Smooth muscle cell (in vitro differentiated cells): Measurements from ENCODE around the gene CDK5RAP1. TPM values are rescaled to one million over a fixed set of nuclear protein-coding genes. Genes with fewer than 3 reads are reported as not detected.

ENCODE experiments used
- DNase-seq: peaks from one replicate; lab custom pipeline; 2025; ENCODE audit not compliant: unreplicated experiment; lab: John Stamatoyannopoulos, UW
- H2AFZ ChIP-seq: fragments of 200-600 bp; sonication (generic); 2 replicates; pipeline ENCODE4 v1.6.0; 2016; ENCODE audit warnings: antibody characterized with exemption, low read depth, mild to moderate bottlenecking
- H3F3A ChIP-seq: fragments of 200-600 bp; sonication (generic); 2 replicates; pipeline ENCODE4 v1.6.0; 2017; ENCODE audit warnings: antibody characterized with exemption, low read depth
- H3K27ac ChIP-seq: fragments of 200-600 bp; sonication (generic); 2 replicates; pipeline ENCODE4 v1.5.1; 2016; ENCODE audit warnings: low read depth, mild to moderate bottlenecking
- H3K27me3 ChIP-seq: fragments of 200-600 bp; sonication (generic); 2 replicates; pipeline ENCODE4 v1.6.1; 2016; ENCODE audit warnings: low read depth, mild to moderate bottlenecking
- H3K36me3 ChIP-seq: fragments of 200-600 bp; sonication (generic); 2 replicates; pipeline ENCODE4 v1.5.1; 2016; ENCODE audit warnings: low read depth
- H3K4me1 ChIP-seq: fragments of 200-600 bp; sonication (generic); 2 replicates; pipeline ENCODE4 v1.5.1; 2016; ENCODE audit warnings: low read depth
- H3K4me2 ChIP-seq: fragments of 200-600 bp; sonication (generic); 2 replicates; pipeline ENCODE4 v1.6.0; 2016; ENCODE audit warnings: mild to moderate bottlenecking
- H3K4me3 ChIP-seq: fragments of 200-600 bp; sonication (generic); 2 replicates; pipeline ENCODE4 v1.5.1; 2016; ENCODE audit warnings: mild to moderate bottlenecking
- H3K79me2 ChIP-seq: fragments of 200-600 bp; sonication (generic); 2 replicates; pipeline ENCODE4 v1.6.0; 2016; ENCODE audit warnings: low read depth, mild to moderate bottlenecking
- H3K9ac ChIP-seq: fragments of 200-600 bp; sonication (generic); 2 replicates; pipeline ENCODE4 v1.6.0; 2016; ENCODE audit warnings: low read depth
- H3K9me3 ChIP-seq: fragments of 200-600 bp; sonication (generic); replicated peaks from 2 replicates; pipeline ENCODE4 v1.5.1; 2016; ENCODE audit warnings: low read depth
- H4K20me1 ChIP-seq: fragments of 200-600 bp; sonication (generic); 2 replicates; pipeline ENCODE4 v1.6.0; 2016; ENCODE audit warnings: low read depth
- WGBS: methylation state at CpG from one replicate; pipeline ENCODE4 v1.1.7; 2016; ENCODE audit warnings: low lambda C conversion rate; 5-methylcytosine and 5-hydroxymethylcytosine counted together
- polyA plus RNA-seq: library from polyadenylated mRNA; unstranded; fragments of >200 nt; fragmentation: Nextera tagmentation; extraction: Ambion mirVana; gene quantifications from 2 replicates; pipeline ENCODE4 v1.2.1, GENCODE V29; 2016
- total RNA-seq: library from RNA; depleted of rRNA; stranded (reverse); fragments of >200 nt; gene quantifications from 2 replicates; pipeline ENCODE4 v1.2.3, GENCODE V29; 2014
- TF ChIP-seq, protein P1 (sequence below): fragments of 200-600 bp; sonication (generic); IDR thresholded peaks from 2 replicates; pipeline ENCODE4 v1.5.1; 2017; ENCODE audit warnings: borderline replicate concordance, mild to moderate bottlenecking, antibody characterized with exemption; ENCODE audit not compliant: insufficient read depth, poor library complexity, severe bottlenecking

The CDK5RAP1 gene
- total and polyA plus RNA-seq, 2 experiments from 2014 or later, result 29.5 to 54.7 TPM

- H3K9me3 ChIP-seq, result no peaks in the 10 kb centered on the region
- H3F3A ChIP-seq, result no peaks in the 10 kb centered on the region
- H3K79me2 ChIP-seq, result no peaks in the 10 kb centered on the region
- H3K27ac ChIP-seq, result no peak overlapping the region
- H3K27me3 ChIP-seq, result peaks cover 19% of the 10 kb centered on the region
- no peak for DNase-seq
- H3K4me1 ChIP-seq, result no peaks in the 10 kb centered on the region
- no peaks in the 10 kb centered on the region for H3K36me3 ChIP-seq
- TF ChIP-seq, protein P1, sequence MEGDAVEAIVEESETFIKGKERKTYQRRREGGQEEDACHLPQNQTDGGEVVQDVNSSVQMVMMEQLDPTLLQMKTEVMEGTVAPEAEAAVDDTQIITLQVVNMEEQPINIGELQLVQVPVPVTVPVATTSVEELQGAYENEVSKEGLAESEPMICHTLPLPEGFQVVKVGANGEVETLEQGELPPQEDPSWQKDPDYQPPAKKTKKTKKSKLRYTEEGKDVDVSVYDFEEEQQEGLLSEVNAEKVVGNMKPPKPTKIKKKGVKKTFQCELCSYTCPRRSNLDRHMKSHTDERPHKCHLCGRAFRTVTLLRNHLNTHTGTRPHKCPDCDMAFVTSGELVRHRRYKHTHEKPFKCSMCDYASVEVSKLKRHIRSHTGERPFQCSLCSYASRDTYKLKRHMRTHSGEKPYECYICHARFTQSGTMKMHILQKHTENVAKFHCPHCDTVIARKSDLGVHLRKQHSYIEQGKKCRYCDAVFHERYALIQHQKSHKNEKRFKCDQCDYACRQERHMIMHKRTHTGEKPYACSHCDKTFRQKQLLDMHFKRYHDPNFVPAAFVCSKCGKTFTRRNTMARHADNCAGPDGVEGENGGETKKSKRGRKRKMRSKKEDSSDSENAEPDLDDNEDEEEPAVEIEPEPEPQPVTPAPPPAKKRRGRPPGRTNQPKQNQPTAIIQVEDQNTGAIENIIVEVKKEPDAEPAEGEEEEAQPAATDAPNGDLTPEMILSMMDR, result no peak
- no peak overlapping the region for H3K4me2 ChIP-seq
- H3K4me3 ChIP-seq, result no peak overlapping the region
- H3K9ac ChIP-seq, result no peak overlapping the region
- H2AFZ ChIP-seq, result no peak overlapping the region
- no peaks in the 10 kb centered on the region for H4K20me1 ChIP-seq
- 80% methylated on average over 7 of the region's 7 CpGs for WGBS
These were observed 67.7 kb downstream of the CDK5RAP1 start for GRCh38 chr20:33333616-33334015.

DNA sequence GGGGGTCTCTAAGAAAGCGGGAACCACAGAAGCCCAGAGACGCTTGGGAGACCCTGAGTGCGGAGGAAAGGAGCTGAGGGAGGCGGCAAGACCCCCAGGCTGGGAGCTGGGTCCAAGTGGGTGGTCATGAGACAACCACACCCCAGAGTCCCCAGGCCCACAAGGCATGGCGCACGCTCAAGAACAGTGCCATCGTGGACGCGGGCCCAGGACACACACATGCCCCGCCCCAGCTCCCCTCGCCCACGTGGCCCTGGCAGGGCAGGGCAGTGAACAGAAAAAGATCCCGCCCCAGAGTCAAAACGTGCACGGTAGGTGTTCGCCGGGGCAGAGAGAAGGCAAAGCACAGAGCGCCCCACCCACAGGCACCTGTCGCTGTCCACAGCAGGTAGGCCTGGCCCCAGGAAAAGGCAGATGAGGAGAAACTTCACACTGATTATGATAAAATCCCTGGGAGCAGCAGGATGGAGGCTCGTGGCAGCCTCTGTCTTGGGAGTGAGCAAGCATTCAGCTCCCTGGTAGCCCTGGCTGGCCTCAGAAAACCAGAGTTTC, 68.3 kb downstream of the CDK5RAP1 start:
- Histone ChIP-seq H3K27ac (no peak overlapping the region), H3K9ac (no peak overlapping the region), H2AFZ (no peak overlapping the region), H3K9me3 (no peaks in the 10 kb centered on the region), H3K4me1 (no peaks in the 10 kb centered on the region), H3K27me3 (peaks cover 21% of the 10 kb centered on the region), H3K36me3 (no peaks in the 10 kb centered on the region), H4K20me1 (no peaks in the 10 kb centered on the region), H3K4me3 (no peak overlapping the region), H3F3A (no peaks in the 10 kb centered on the region), H3K4me2 (no peak overlapping the region), H3K79me2 (no peaks in the 10 kb centered on the region)
- no peak for DNase-seq
- TF ChIP-seq, protein P1, result no peak
- 86% methylated on average over 20 of the region's 20 CpGs for WGBS

DNA sequence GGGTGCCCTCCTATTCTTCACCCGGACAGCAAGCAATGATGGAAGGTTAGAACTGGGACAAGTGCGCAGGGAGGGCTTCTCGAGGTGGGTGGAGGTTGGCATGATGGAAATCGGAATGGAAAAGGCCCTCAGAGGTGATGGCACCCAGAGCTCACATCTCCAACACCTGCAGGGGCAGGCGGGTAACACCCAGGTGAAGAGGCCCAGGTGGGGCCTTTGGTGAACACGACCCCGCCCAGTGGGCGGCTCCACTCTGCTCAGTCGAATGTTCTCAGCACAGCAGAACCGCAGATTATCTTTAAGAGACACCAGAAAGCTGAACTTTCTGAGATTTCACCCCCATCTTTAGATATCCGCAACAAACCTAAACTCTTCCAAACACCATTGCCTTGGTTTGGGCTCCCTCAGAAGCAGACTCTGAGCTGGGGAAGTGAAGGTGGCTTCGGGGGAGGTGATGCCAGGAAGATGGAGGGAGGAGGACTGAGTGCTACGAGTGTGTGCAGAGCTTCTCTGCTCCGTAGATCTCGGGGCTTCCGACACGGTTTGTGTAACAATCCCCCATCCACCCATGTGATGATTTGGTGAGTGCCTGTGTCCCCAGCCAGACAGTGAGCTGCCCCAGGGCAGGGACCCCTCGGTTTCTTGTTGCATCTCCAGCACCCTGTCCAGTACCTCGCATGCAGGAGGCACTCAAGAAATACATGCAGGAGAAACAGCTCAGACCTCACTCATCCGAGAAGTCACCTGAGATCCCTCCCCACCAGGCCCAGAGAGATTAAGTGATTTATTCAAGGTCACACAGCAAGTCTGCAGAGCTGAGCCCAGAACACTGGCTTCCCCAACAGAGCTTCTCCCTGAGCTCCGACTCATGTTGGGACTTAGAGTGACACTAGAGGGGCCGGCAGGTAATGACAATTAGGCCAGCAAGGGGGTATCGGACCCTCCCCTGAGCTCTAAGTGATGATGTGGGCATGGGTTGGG, 72.9 kb downstream of the CDK5RAP1 start:
- H3K27ac ChIP-seq, result no peak overlapping the region
- no peaks in the 10 kb centered on the region for H3K36me3 ChIP-seq
- no peak overlapping the region for H3K4me2 ChIP-seq
- H3K27me3 ChIP-seq, result peaks cover 21% of the 10 kb centered on the region
- no peaks in the 10 kb centered on the region for H3K4me1 ChIP-seq
- DNase-seq, result no peak
- H3K79me2 ChIP-seq, result no peaks in the 10 kb centered on the region
- no peak overlapping the region for H2AFZ ChIP-seq
- no peaks in the 10 kb centered on the region for H4K20me1 ChIP-seq
- TF ChIP-seq, protein P1, result no peak
- H3K9ac ChIP-seq, result no peak overlapping the region
- no peaks in the 10 kb centered on the region for H3F3A ChIP-seq
- H3K4me3 ChIP-seq, result no peak overlapping the region
- 89% methylated on average over 23 of the region's 23 CpGs for WGBS
- no peaks in the 10 kb centered on the region for H3K9me3 ChIP-seq
